SJCRH30 (cell line): Measurements from ENCODE around the gene SLC6A3. TPM values are rescaled to one million over a fixed set of nuclear protein-coding genes. Genes with fewer than 3 reads are reported as not detected.
"Not testable (repeated sequence)": the region's sequence is repeated elsewhere in the genome, so short reads cannot be mapped to it uniquely, and the experiment has no call there.

Experiments
- DNase-seq, 2 experiments: peaks; one replicate each; pipeline ENCODE4 v3.0.0-alpha.2; 2015 to 2020
- H3K27ac ChIP-seq: fragments of 250-450 bp; sonication (Bioruptor Pico); 2 replicates; pipeline ENCODE4 v1.5.1; 2020; ENCODE audit warnings: mild to moderate bottlenecking, moderate library complexity
- H3K27me3 ChIP-seq: fragments of 250-450 bp; sonication (Bioruptor Pico); 2 replicates; pipeline ENCODE4 v1.5.1; 2020; ENCODE audit warnings: mild to moderate bottlenecking, moderate library complexity
- H3K36me3 ChIP-seq: fragments of 250-450 bp; sonication (Bioruptor Pico); 2 replicates; pipeline ENCODE4 v1.5.1; 2020; ENCODE audit warnings: mild to moderate bottlenecking, moderate library complexity
- H3K4me1 ChIP-seq: fragments of 250-450 bp; sonication (Bioruptor Pico); 2 replicates; pipeline ENCODE4 v1.5.1; 2020; ENCODE audit warnings: mild to moderate bottlenecking, moderate library complexity
- H3K4me3 ChIP-seq: fragments of 250-450 bp; sonication (Bioruptor Pico); 2 replicates; pipeline ENCODE4 v1.5.1; 2020; ENCODE audit warnings: mild to moderate bottlenecking, moderate library complexity
- H3K9me3 ChIP-seq: fragments of 250-450 bp; sonication (Bioruptor Pico); replicated peaks from 2 replicates; pipeline ENCODE4 v1.5.1; 2020; ENCODE audit warnings: mild to moderate bottlenecking, moderate library complexity
- total RNA-seq: library from RNA; depleted of rRNA; stranded (reverse); fragments of >200 nt; shearing (Covaris generic); gene quantifications from 2 replicates; pipeline ENCODE4 v1.2.3, GENCODE V29; 2014

The SLC6A3 gene
- total RNA-seq, 1 experiment from 2014 or later: 0.04 TPM

- H3K27me3 ChIP-seq: no peaks in the 10 kb centered on the region
- no peak overlapping the region for H3K4me3 ChIP-seq
- no peaks in the 10 kb centered on the region for H3K9me3 ChIP-seq
- H3K27ac ChIP-seq: no peak overlapping the region
- H3K36me3 ChIP-seq: no peaks in the 10 kb centered on the region
- no peak for DNase-seq
- H3K4me1 ChIP-seq: no peaks in the 10 kb centered on the region
Measured at GRCh38 chr5:1481266-1481958, 36.2 kb upstream of the SLC6A3 start.

- Histone ChIP-seq H3K27ac (no peak overlapping the region), H3K9me3 (no peaks in the 10 kb centered on the region), H3K4me1 (no peaks in the 10 kb centered on the region), H3K27me3 (no peaks in the 10 kb centered on the region), H3K36me3 (no peaks in the 10 kb centered on the region), H3K4me3 (no peak overlapping the region)
- DNase-seq: no peak
Measured at GRCh38 chr5:1480806-1481205, 35.6 kb upstream of the SLC6A3 start.

- Histone ChIP-seq H3K27ac (no peak overlapping the region), H3K9me3 (no peaks in the 10 kb centered on the region), H3K27me3 (no peaks in the 10 kb centered on the region), H3K4me3 (no peak overlapping the region), H3K36me3 (no peaks in the 10 kb centered on the region), H3K4me1 (no peaks in the 10 kb centered on the region)
- no peak for DNase-seq
Measured at GRCh38 chr5:1480217-1480616, 35.0 kb upstream of the SLC6A3 start.

GRCh38 chr5:1479581-1480188 is 34.4 kb upstream of the SLC6A3 start:
- DNase-seq: peak in 1 of 2 experiments; percentile 27
- no peaks in the 10 kb centered on the region for H3K9me3 ChIP-seq
- H3K27me3 ChIP-seq: no peaks in the 10 kb centered on the region
- H3K4me1 ChIP-seq: no peaks in the 10 kb centered on the region
- no peak overlapping the region for H3K27ac ChIP-seq
- H3K4me3 ChIP-seq: no peak overlapping the region
- no peaks in the 10 kb centered on the region for H3K36me3 ChIP-seq

- Histone ChIP-seq H3K4me1 (no peaks in the 10 kb centered on the region), H3K27ac (no peak overlapping the region), H3K27me3 (no peaks in the 10 kb centered on the region), H3K4me3 (no peak overlapping the region), H3K36me3 (no peaks in the 10 kb centered on the region), H3K9me3 (no peaks in the 10 kb centered on the region)
- no peak for DNase-seq
Measured at GRCh38 chr5:1479066-1479465, 33.8 kb upstream of the SLC6A3 start.

- Histone ChIP-seq H3K9me3 (no peaks in the 10 kb centered on the region), H3K4me3 (no peak overlapping the region), H3K27ac (no peak overlapping the region), H3K4me1 (no peaks in the 10 kb centered on the region), H3K36me3 (no peaks in the 10 kb centered on the region), H3K27me3 (no peaks in the 10 kb centered on the region)
- DNase-seq: no peak
Measured at GRCh38 chr5:1478271-1479035, 33.2 kb upstream of the SLC6A3 start.

- Histone ChIP-seq H3K9me3 (no peaks in the 10 kb centered on the region), H3K27ac (no peak overlapping the region), H3K4me3 (no peak overlapping the region), H3K36me3 (no peaks in the 10 kb centered on the region), H3K4me1 (no peaks in the 10 kb centered on the region), H3K27me3 (no peaks in the 10 kb centered on the region)
- DNase-seq: no peak
Measured at GRCh38 chr5:1477341-1477740, 32.1 kb upstream of the SLC6A3 start.

GRCh38 chr5:1476967-1477310 is 31.7 kb upstream of the SLC6A3 start:
- no peak overlapping the region for H3K4me3 ChIP-seq
- DNase-seq: no peak
- no peaks in the 10 kb centered on the region for H3K36me3 ChIP-seq
- H3K4me1 ChIP-seq: no peaks in the 10 kb centered on the region
- H3K27me3 ChIP-seq: no peaks in the 10 kb centered on the region
- H3K9me3 ChIP-seq: no peaks in the 10 kb centered on the region
- no peak overlapping the region for H3K27ac ChIP-seq

GRCh38 chr5:1476181-1476966 is 31.1 kb upstream of the SLC6A3 start:
- Histone ChIP-seq H3K4me1 (no peaks in the 10 kb centered on the region), H3K4me3 (no peak overlapping the region), H3K27ac (no peak overlapping the region), H3K9me3 (no peaks in the 10 kb centered on the region), H3K27me3 (no peaks in the 10 kb centered on the region), H3K36me3 (no peaks in the 10 kb centered on the region)
- no peak for DNase-seq

- not testable (repeated sequence) for H3K36me3 ChIP-seq, H3K9me3 ChIP-seq, H3K27ac ChIP-seq, H3K4me1 ChIP-seq, H3K4me3 ChIP-seq, H3K27me3 ChIP-seq, DNase-seq
Measured at GRCh38 chr5:1475544-1475900, 30.3 kb upstream of the SLC6A3 start.

GRCh38 chr5:1474866-1475543 is 29.8 kb upstream of the SLC6A3 start:
- DNase-seq: no peak
- Histone ChIP-seq H3K27me3 (no peaks in the 10 kb centered on the region), H3K4me3 (no peak overlapping the region), H3K36me3 (no peaks in the 10 kb centered on the region), H3K27ac (no peak overlapping the region), H3K9me3 (no peaks in the 10 kb centered on the region), H3K4me1 (no peaks in the 10 kb centered on the region)

GRCh38 chr5:1474183-1474839 is 29.1 kb upstream of the SLC6A3 start:
- Histone ChIP-seq H3K27me3 (no peaks in the 10 kb centered on the region), H3K9me3 (no peaks in the 10 kb centered on the region), H3K4me1 (no peaks in the 10 kb centered on the region), H3K27ac (no peak overlapping the region), H3K36me3 (no peaks in the 10 kb centered on the region), H3K4me3 (no peak overlapping the region)
- no peak for DNase-seq

GRCh38 chr5:1473746-1474145 is 28.5 kb upstream of the SLC6A3 start:
- no peaks in the 10 kb centered on the region for H3K27me3 ChIP-seq
- no peaks in the 10 kb centered on the region for H3K9me3 ChIP-seq
- no peaks in the 10 kb centered on the region for H3K4me1 ChIP-seq
- DNase-seq: no peak
- H3K36me3 ChIP-seq: no peaks in the 10 kb centered on the region
- no peak overlapping the region for H3K4me3 ChIP-seq
- no peak overlapping the region for H3K27ac ChIP-seq

GRCh38 chr5:1472964-1473628 is 27.9 kb upstream of the SLC6A3 start:
- H3K27me3 ChIP-seq: no peaks in the 10 kb centered on the region
- H3K4me1 ChIP-seq: no peaks in the 10 kb centered on the region
- no peak overlapping the region for H3K27ac ChIP-seq
- no peaks in the 10 kb centered on the region for H3K36me3 ChIP-seq
- no peak overlapping the region for H3K4me3 ChIP-seq
- no peaks in the 10 kb centered on the region for H3K9me3 ChIP-seq
- no peak for DNase-seq
